B cell (primary cell): ENCODE data around the gene LRRC63. TPM values are rescaled to one million over a fixed set of nuclear protein-coding genes. Genes with fewer than 3 reads are reported as not detected.

Source experiments
- ATAC-seq: fragments of 200-7000 bp; cut with Tn5 transposase; one replicate; pipeline ENCODE4 v1.10.0; 2021; ENCODE audit warnings: low read depth, mild to moderate bottlenecking, moderate number of reproducible peaks, moderate library complexity
- CTCF ChIA-PET: fragments of 350-600 bp; sonication (Branson Sonifier 250); formaldehyde crosslinking; loops from one replicate; lab custom pipeline; 2021; ENCODE audit warnings: antibody characterized with exemption, inconsistent platforms; lab: Charles Lee
- POLR2A ChIA-PET: fragments of 350-600 bp; sonication (Branson Sonifier 250); formaldehyde crosslinking; loops from one replicate; lab custom pipeline; 2021; ENCODE audit warnings: antibody characterized with exemption; lab: Charles Lee
- DNase-seq: peaks from one replicate; pipeline ENCODE4 v3.0.0; 2013
- H2AFZ ChIP-seq: 2 replicates; pipeline ENCODE4 v1.6.1; 2012; ENCODE audit warnings: mild to moderate bottlenecking, low read depth, low read length; ENCODE audit not compliant: insufficient read depth, poor library complexity, severe bottlenecking
- H3K27ac ChIP-seq, 2 donors: 1 replicate in 1 of 2; 2 replicates in 1 of 2; pipeline ENCODE4 v1.5.1; 2012 to 2013; ENCODE audit warnings: low read length in 2 of 2, mild to moderate bottlenecking in 2 of 2, moderate library complexity in 1 of 2
- H3K27me3 ChIP-seq, 4 experiments: fragments of 200-600 bp in 1 of 4; sonication (generic) in 1 of 4; replicated peaks in 1 of 4; 1 replicate in 2 of 4; 2 replicates in 2 of 4; pipeline versions ENCODE4 v1.6.1 to v1.7.0; 2013 to 2016; ENCODE audit warnings: low read length in 3 of 4, mild to moderate bottlenecking in 2 of 4, mixed read lengths in 1 of 4, moderate library complexity in 1 of 4; ENCODE audit not compliant: insufficient read depth in 4 of 4, control insufficient read depth in 3 of 4; ENCODE audit errors: control extremely low read depth in 1 of 4
- H3K36me3 ChIP-seq, 2 experiments: replicated peaks in 1 of 2; 1 replicate in 1 of 2; 2 replicates in 1 of 2; pipeline versions ENCODE4 v1.6.1 to v1.7.1; 2013; ENCODE audit warnings: low read length in 1 of 2; ENCODE audit not compliant: insufficient read depth in 2 of 2, control insufficient read depth in 1 of 2; ENCODE audit errors: control extremely low read depth in 1 of 2, extremely low read depth in 1 of 2
- H3K4me1 ChIP-seq, 2 donors: fragments of 200-600 bp in 1 of 2; sonication (generic) in 1 of 2; 1 replicate in 1 of 2; 2 replicates in 1 of 2; pipeline versions ENCODE4 v1.5.1 to v1.6.1; 2013 to 2017; ENCODE audit warnings: low read length in 2 of 2; ENCODE audit not compliant: control insufficient read depth in 2 of 2, insufficient read depth in 2 of 2
- H3K4me2 ChIP-seq: replicated peaks from 2 replicates; pipeline ENCODE3; 2012; ENCODE audit warnings: mild to moderate bottlenecking, low read depth, low read length; ENCODE audit not compliant: poor library complexity, severe bottlenecking
- H3K4me3 ChIP-seq, 5 experiments: fragments of 200-600 bp in 1 of 5; sonication (generic) in 1 of 5; 1 replicate in 3 of 5; 2 replicates in 2 of 5; pipeline versions ENCODE4 v1.5.1 to v1.7.0; 2011 to 2016; ENCODE audit warnings: low read length in 4 of 5, mild to moderate bottlenecking in 4 of 5, low read depth in 2 of 5, control low read depth in 1 of 5, moderate library complexity in 1 of 5; ENCODE audit not compliant: insufficient read depth in 1 of 5; ENCODE audit errors: control extremely low read depth in 1 of 5, extremely low read depth in 1 of 5
- H3K79me2 ChIP-seq: fragments of 200-600 bp; sonication (generic); one replicate; pipeline ENCODE4 v1.6.0; 2016; ENCODE audit warnings: low read length; ENCODE audit not compliant: control insufficient read depth, insufficient read depth
- H3K9ac ChIP-seq: fragments of 200-600 bp; sonication (generic); 2 replicates; pipeline ENCODE4 v1.6.1; 2017; ENCODE audit warnings: mild to moderate bottlenecking, low read length, moderate library complexity
- H3K9me3 ChIP-seq, 3 donors: one replicate each; pipeline versions ENCODE4 v1.6.1 to v1.7.1; 2013; ENCODE audit warnings: low read length in 2 of 3; ENCODE audit not compliant: control insufficient read depth in 2 of 3, insufficient read depth in 1 of 3; ENCODE audit errors: control extremely low read depth in 1 of 3
- H4K20me1 ChIP-seq: 2 replicates; pipeline ENCODE4 v1.6.0; 2012; ENCODE audit warnings: mild to moderate bottlenecking, low read length; ENCODE audit not compliant: insufficient read depth, control insufficient read depth, poor library complexity, severe bottlenecking
- H3K27ac Mint-ChIP-seq: one replicate; pipeline ENCODE4 v1.8.0; 2021; ENCODE audit warnings: mixed read lengths
- H3K27me3 Mint-ChIP-seq: one replicate; pipeline ENCODE4 v1.8.0; 2021; ENCODE audit warnings: mixed read lengths
- H3K4me1 Mint-ChIP-seq: one replicate; pipeline ENCODE4 v1.8.0; 2021; ENCODE audit warnings: mixed read lengths
- H3K4me3 Mint-ChIP-seq: one replicate; pipeline ENCODE4 v1.8.0; 2021; ENCODE audit warnings: mixed read lengths
- H3K9me3 Mint-ChIP-seq: one replicate; pipeline ENCODE4 v1.8.0; 2022; ENCODE audit warnings: mixed read lengths; ENCODE audit not compliant: insufficient read depth
- EZH2 ChIP-seq: IDR thresholded peaks from 2 replicates; pipeline ENCODE4 v1.6.1; 2012; ENCODE audit warnings: borderline replicate concordance, low read depth, mild to moderate bottlenecking, moderate library complexity, low read length; ENCODE audit not compliant: insufficient read depth, poor library complexity, severe bottlenecking
- WGBS: methylation state at CpG from one replicate; pipeline ENCODE4 v1.1.5; 2013; ENCODE audit warnings: missing lambda C conversion rate; ENCODE audit not compliant: insufficient coverage; 5-methylcytosine and 5-hydroxymethylcytosine counted together
- intact Hi-C: fragments of 100-400 bp; cut with micrococcal nuclease; formaldehyde crosslinking; loops from one replicate; pipeline ENCODE4 v1.10.0; 2022
- polyA plus RNA-seq: library from polyadenylated mRNA; depleted of rRNA; stranded (reverse); fragments of >200 nt; gene quantifications from 2 replicates; pipeline ENCODE4 v1.2.3, GENCODE V29; 2012
- total RNA-seq, 2 donors: library from RNA; stranded (reverse); fragments of 120-200 nt in 1 of 2; gene quantifications; 1 replicate in 1 of 2; 2 replicates in 1 of 2; pipeline versions ENCODE4 v1.2.3 to v1.2.4, GENCODE V29; 2013 to 2022
- TF ChIP-seq, protein P1 (sequence below): fragments of 200-600 bp; IDR thresholded peaks from one replicate; pipeline ENCODE4 v1.8.0; 2022; ENCODE audit warnings: antibody characterized with exemption, mild to moderate bottlenecking

The LRRC63 gene
- total and polyA plus RNA-seq, 2 donors (not counting 1 experiment from before 2014, with no cell fraction given), result 0.06 to 0.25 TPM

DNA sequence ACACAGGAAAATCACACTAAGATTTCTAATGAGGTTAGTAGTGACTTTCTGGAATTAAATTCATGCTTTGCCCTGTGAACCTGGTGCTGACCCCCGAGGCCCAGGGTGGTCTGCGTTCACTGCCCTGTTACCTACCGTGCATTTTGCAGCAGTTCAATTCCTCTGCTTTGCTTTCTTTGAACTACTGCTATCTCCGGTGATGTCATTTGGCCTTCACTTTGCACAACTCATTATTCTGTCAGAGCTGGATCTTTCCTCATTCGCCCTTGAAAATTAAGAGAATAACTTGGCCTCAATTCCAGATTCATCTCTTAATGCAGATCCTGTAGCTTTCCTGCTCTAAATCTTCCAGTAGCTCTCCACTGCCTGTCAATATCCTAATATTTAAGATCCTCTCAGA lies 8.8 kb upstream of the LRRC63 start:
- 95% methylated on average over 5 of the region's 5 CpGs for WGBS
- H3K4me3 ChIP-seq, result no peak overlapping the region
- no peaks in the 10 kb centered on the region for H3K27me3 Mint-ChIP-seq
- no peak overlapping the region for H3K4me3 Mint-ChIP-seq
- H3K36me3 ChIP-seq, result no peaks in the 10 kb centered on the region
- no peaks in the 10 kb centered on the region for H3K9me3 Mint-ChIP-seq
- ATAC-seq (no peak), DNase-seq (no peak)
- intact Hi-C loops, result loop anchor here (1.0 kb wide), 1 partner anchor 8 kb away; the partner anchor contains the start of gene LRRC63
- no peak overlapping the region for H3K27ac ChIP-seq
- H3K4me2 ChIP-seq, result no peak overlapping the region
- no peaks in the 10 kb centered on the region for H3K79me2 ChIP-seq
- TF ChIP-seq EZH2, result no peak
- TF ChIP-seq, protein P1, sequence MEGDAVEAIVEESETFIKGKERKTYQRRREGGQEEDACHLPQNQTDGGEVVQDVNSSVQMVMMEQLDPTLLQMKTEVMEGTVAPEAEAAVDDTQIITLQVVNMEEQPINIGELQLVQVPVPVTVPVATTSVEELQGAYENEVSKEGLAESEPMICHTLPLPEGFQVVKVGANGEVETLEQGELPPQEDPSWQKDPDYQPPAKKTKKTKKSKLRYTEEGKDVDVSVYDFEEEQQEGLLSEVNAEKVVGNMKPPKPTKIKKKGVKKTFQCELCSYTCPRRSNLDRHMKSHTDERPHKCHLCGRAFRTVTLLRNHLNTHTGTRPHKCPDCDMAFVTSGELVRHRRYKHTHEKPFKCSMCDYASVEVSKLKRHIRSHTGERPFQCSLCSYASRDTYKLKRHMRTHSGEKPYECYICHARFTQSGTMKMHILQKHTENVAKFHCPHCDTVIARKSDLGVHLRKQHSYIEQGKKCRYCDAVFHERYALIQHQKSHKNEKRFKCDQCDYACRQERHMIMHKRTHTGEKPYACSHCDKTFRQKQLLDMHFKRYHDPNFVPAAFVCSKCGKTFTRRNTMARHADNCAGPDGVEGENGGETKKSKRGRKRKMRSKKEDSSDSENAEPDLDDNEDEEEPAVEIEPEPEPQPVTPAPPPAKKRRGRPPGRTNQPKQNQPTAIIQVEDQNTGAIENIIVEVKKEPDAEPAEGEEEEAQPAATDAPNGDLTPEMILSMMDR, result no peak
- no peak overlapping the region for H3K9ac ChIP-seq
- H4K20me1 ChIP-seq, result no peaks in the 10 kb centered on the region
- peaks cover 19 to 23% of the 10 kb centered on the region in 2 donors for H3K4me1 ChIP-seq
- peaks cover 27% of the 10 kb centered on the region for H3K4me1 Mint-ChIP-seq
- H2AFZ ChIP-seq, result no peak overlapping the region
- CTCF ChIA-PET, result interaction anchor here (0.9 to 1.1 kb wide), 2 partner anchors 16 to 35 kb away, joined by 3 to 4 read pairs; no protein-coding TSS in a partner anchor
- POLR2A ChIA-PET, result interaction anchor here (0.5 kb wide), 1 partner anchor 189 kb away, joined by 3 read pairs; no protein-coding TSS in a partner anchor
- no peaks in the 10 kb centered on the region for H3K9me3 ChIP-seq
- H3K27me3 ChIP-seq, result no peaks in the 10 kb centered on the region
- no peak overlapping the region for H3K27ac Mint-ChIP-seq

DNA sequence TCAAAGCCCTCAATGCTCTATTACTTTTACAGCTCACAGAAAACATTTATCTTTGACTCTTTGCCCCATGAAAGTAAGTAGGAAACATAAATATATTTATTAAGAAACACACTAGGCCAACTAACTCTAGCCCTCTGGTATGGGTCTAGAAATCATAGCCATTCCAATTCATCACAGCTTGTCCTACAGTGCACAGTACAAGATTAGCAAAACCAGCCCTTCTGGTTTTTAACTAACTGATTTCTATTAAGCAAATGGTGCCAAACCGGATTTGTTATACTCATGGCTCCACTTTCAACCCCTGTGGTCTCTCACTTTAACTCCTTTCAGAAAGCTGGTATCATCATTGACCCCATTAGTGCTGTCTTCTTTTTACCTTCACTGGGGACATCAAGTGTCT lies 5.6 kb upstream of the LRRC63 start:
- ATAC-seq (no peak), DNase-seq (no peak)
- Histone ChIP-seq H3K79me2 (no peaks in the 10 kb centered on the region), H3K27ac (no peak overlapping the region), H3K4me3 (no peak overlapping the region), H3K9me3 (no peaks in the 10 kb centered on the region), H3K36me3 (no peaks in the 10 kb centered on the region), H3K9ac (no peak overlapping the region), H4K20me1 (no peaks in the 10 kb centered on the region), H2AFZ (no peak overlapping the region), H3K27me3 (no peaks in the 10 kb centered on the region), H3K4me2 (no peak overlapping the region), H3K4me1 (peaks cover 8 to 13% of the 10 kb centered on the region in 2 donors)
- 100% methylated on average over 1 of the region's 1 CpG for WGBS
- Mint-ChIP-seq H3K27me3 (no peaks in the 10 kb centered on the region), H3K9me3 (no peaks in the 10 kb centered on the region), H3K4me3 (no peak overlapping the region), H3K4me1 (peaks cover 18% of the 10 kb centered on the region), H3K27ac (no peak overlapping the region)
- ChIA-PET CTCF (no interaction called here), POLR2A (no interaction called here)
- intact Hi-C loops, result no loop called here
- TF ChIP-seq EZH2, result no peak
- TF ChIP-seq, protein P1, result no peak
